CD14-positive monocyte (primary cell): Measurements from ENCODE around the gene ATG7. TPM values are rescaled to one million over a fixed set of nuclear protein-coding genes. Genes with fewer than 3 reads are reported as not detected.
A peak's percentile ranks its signal among the peaks of the same experiment; 100 is the strongest.

Source experiments
- DNase-seq, 3 donors: peaks; one replicate each; pipeline ENCODE4 v3.0.0-alpha.2; 2011 to 2022
- H2AFZ ChIP-seq: 2 replicates; pipeline ENCODE4 v1.6.0; 2012; ENCODE audit warnings: mild to moderate bottlenecking, low read depth, low read length, inconsistent platforms; ENCODE audit not compliant: insufficient read depth, poor library complexity, severe bottlenecking
- H3K27ac ChIP-seq, 2 donors: 1 replicate in 1 of 2; 2 replicates in 1 of 2; pipeline ENCODE4 v1.5.1; 2012 to 2013; ENCODE audit warnings: low read length in 2 of 2, control low read depth in 1 of 2, inconsistent platforms in 1 of 2, low read depth in 1 of 2, mild to moderate bottlenecking in 1 of 2
- H3K27me3 ChIP-seq, 2 donors: one replicate each; pipeline versions ENCODE4 v1.6.0 to v1.6.1; 2011 to 2013; ENCODE audit warnings: low read length in 2 of 2; ENCODE audit not compliant: control insufficient read depth in 2 of 2, insufficient read depth in 2 of 2
- H3K36me3 ChIP-seq, 2 donors: replicated peaks in 1 of 2; 1 replicate in 1 of 2; 2 replicates in 1 of 2; pipeline versions ENCODE4 v1.5.1 to v1.6.1; 2012 to 2013; ENCODE audit warnings: low read length in 2 of 2, control low read depth in 1 of 2, inconsistent platforms in 1 of 2, mild to moderate bottlenecking in 1 of 2; ENCODE audit not compliant: insufficient read depth in 2 of 2, control insufficient read depth in 1 of 2
- H3K4me1 ChIP-seq, 2 donors: 1 replicate in 1 of 2; 2 replicates in 1 of 2; pipeline versions ENCODE4 v1.5.1 to v1.6.1; 2012 to 2013; ENCODE audit warnings: low read length in 2 of 2, control low read depth in 1 of 2, inconsistent platforms in 1 of 2, mild to moderate bottlenecking in 1 of 2, moderate library complexity in 1 of 2; ENCODE audit not compliant: insufficient read depth in 2 of 2, control insufficient read depth in 1 of 2
- H3K4me2 ChIP-seq: replicated peaks from 2 replicates; pipeline ENCODE3; 2012; ENCODE audit warnings: low read length, moderate library complexity, mild to moderate bottlenecking; ENCODE audit not compliant: poor library complexity, severe bottlenecking; ENCODE audit errors: extremely low read depth
- H3K4me3 ChIP-seq, 3 experiments: fragments of 200-600 bp in 1 of 3; sonication (generic) in 1 of 3; replicated peaks in 1 of 3; 1 replicate in 2 of 3; 2 replicates in 1 of 3; pipeline ENCODE4 v1.5.1; 2011 to 2013; ENCODE audit warnings: low read length in 3 of 3, mild to moderate bottlenecking in 3 of 3, control low read depth in 2 of 3, low read depth in 2 of 3, inconsistent platforms in 1 of 3, moderate library complexity in 1 of 3
- H3K79me2 ChIP-seq: 2 replicates; pipeline ENCODE4 v1.6.0; 2012; ENCODE audit warnings: mild to moderate bottlenecking, control low read depth, inconsistent platforms, low read length, moderate library complexity; ENCODE audit not compliant: insufficient read depth
- H3K9ac ChIP-seq: 2 replicates; pipeline ENCODE4 v1.6.0; 2017; ENCODE audit warnings: low read length, mild to moderate bottlenecking; ENCODE audit not compliant: insufficient read depth, poor library complexity, severe bottlenecking
- H3K9me3 ChIP-seq, 2 donors: replicated peaks in 1 of 2; 1 replicate in 1 of 2; 2 replicates in 1 of 2; pipeline versions ENCODE4 v1.5.1 to v1.6.1; 2012 to 2013; ENCODE audit warnings: low read length in 2 of 2, control low read depth in 1 of 2; ENCODE audit not compliant: control insufficient read depth in 1 of 2, insufficient read depth in 1 of 2
- H4K20me1 ChIP-seq: 2 replicates; pipeline ENCODE4 v1.6.0; 2012; ENCODE audit warnings: mild to moderate bottlenecking, low read length, control low read depth, moderate library complexity; ENCODE audit not compliant: insufficient read depth
- H3K27ac Mint-ChIP-seq, 7 donors: one replicate each; pipeline ENCODE4 v1.8.0; 2020; ENCODE audit warnings: mild to moderate bottlenecking in 7 of 7, mixed read lengths in 7 of 7, moderate library complexity in 6 of 7, inconsistent platforms in 2 of 7
- H3K27me3 Mint-ChIP-seq, 3 donors: one replicate each; pipeline ENCODE4 v1.8.0; 2021 to 2022; ENCODE audit warnings: low read depth in 3 of 3, mild to moderate bottlenecking in 3 of 3, mixed read lengths in 3 of 3, moderate library complexity in 3 of 3, inconsistent platforms in 1 of 3
- H3K36me3 Mint-ChIP-seq, 2 donors: one replicate each; pipeline ENCODE4 v1.8.0; 2020; ENCODE audit warnings: mixed read lengths in 2 of 2, inconsistent platforms in 1 of 2, mild to moderate bottlenecking in 1 of 2
- H3K4me1 Mint-ChIP-seq: one replicate; pipeline ENCODE4 v1.8.0; 2020; ENCODE audit warnings: mild to moderate bottlenecking, mixed read lengths
- H3K4me3 Mint-ChIP-seq, 2 donors: one replicate each; pipeline ENCODE4 v1.8.0; 2020; ENCODE audit warnings: mild to moderate bottlenecking in 2 of 2, mixed read lengths in 2 of 2, moderate library complexity in 1 of 2
- H3K9me3 Mint-ChIP-seq, 7 donors: one replicate each; pipeline ENCODE4 v1.8.0; 2020 to 2022; ENCODE audit warnings: mixed read lengths in 7 of 7, mild to moderate bottlenecking in 6 of 7, moderate library complexity in 6 of 7, inconsistent platforms in 2 of 7
- CTCF ChIP-seq: fragments of 200-600 bp; IDR thresholded peaks from one replicate; pipeline ENCODE4 v1.8.0; 2022; ENCODE audit warnings: antibody characterized with exemption, mild to moderate bottlenecking
- WGBS: methylation state at CpG from one replicate; pipeline ENCODE4 v1.1.5; 2013; ENCODE audit warnings: missing lambda C conversion rate; ENCODE audit not compliant: insufficient coverage; 5-methylcytosine and 5-hydroxymethylcytosine counted together
- intact Hi-C, 2 donors: fragments of 100-400 bp; cut with micrococcal nuclease; formaldehyde crosslinking; loops; one replicate each; pipeline versions ENCODE4 v1.15.0 to v1.15.1; 2023
- polyA plus RNA-seq, 3 donors: library from polyadenylated mRNA; depleted of rRNA in 1 of 3; unstranded in 2 of 3; stranded (reverse) in 1 of 3; fragments of 300-500 nt in 2 of 3; fragments of >200 nt in 1 of 3; fragmentation: Illumina TruSeq in 2 of 3; gene quantifications; 1 replicate in 2 of 3; 2 replicates in 1 of 3; pipeline ENCODE4 v1.2.3, GENCODE V29; 2012 to 2021

ATG7 gene
- polyA plus RNA-seq, 3 donors, result 57.4 to 101 (median 89.7) TPM

- no peaks in the 10 kb centered on the region for H3K79me2 ChIP-seq
- H3K27ac ChIP-seq, result peak overlapping the region in 1 of 2 donors; percentile 6
- H3K4me2 ChIP-seq, result no peak overlapping the region
- DNase-seq, result no peak
- no peaks in the 10 kb centered on the region for H3K9me3 ChIP-seq
- intact Hi-C loops, result loop anchor here in 1 of 2 donors (10.0 kb wide), 1 partner anchor 431 kb away; no protein-coding TSS in a partner anchor
- H3K36me3 ChIP-seq, result peaks cover 73 to 98% of the 10 kb centered on the region in 2 donors
- H3K4me3 ChIP-seq, result no peak overlapping the region
- H3K4me1 ChIP-seq, result no peaks in the 10 kb centered on the region
- H3K27me3 ChIP-seq, result no peaks in the 10 kb centered on the region
- Mint-ChIP-seq H3K27me3 (peaks cover 0 to 2% (median 0%) of the 10 kb centered on the region in 3 donors), H3K4me1 (no peaks in the 10 kb centered on the region), H3K27ac (peak overlapping the region in 1 of 7 donors; percentile 10), H3K36me3 (peaks cover 64 to 99% of the 10 kb centered on the region in 2 donors), H3K9me3 (no peaks in the 10 kb centered on the region), H3K4me3 (no peak overlapping the region)
- no peak overlapping the region for H2AFZ ChIP-seq
- TF ChIP-seq CTCF, result no peak
- peaks cover 67% of the 10 kb centered on the region for H4K20me1 ChIP-seq
- no peak overlapping the region for H3K9ac ChIP-seq
- WGBS, result no CpG with 5 or more reads among the region's 2 CpGs
Observed at GRCh38 chr3:11373654-11374053, 101.5 kb downstream of the ATG7 start.

- Histone ChIP-seq H4K20me1 (peaks cover 68% of the 10 kb centered on the region), H3K4me2 (no peak overlapping the region), H3K27me3 (no peaks in the 10 kb centered on the region), H3K9me3 (no peaks in the 10 kb centered on the region), H3K4me1 (no peaks in the 10 kb centered on the region), H3K9ac (no peak overlapping the region), H3K36me3 (peaks cover 70 to 98% of the 10 kb centered on the region in 2 donors), H3K79me2 (no peaks in the 10 kb centered on the region), H3K4me3 (no peak overlapping the region), H2AFZ (no peak overlapping the region), H3K27ac (no peak overlapping the region)
- DNase-seq, result no peak
- peaks cover 0 to 3% (median 0%) of the 10 kb centered on the region in 3 donors for H3K27me3 Mint-ChIP-seq
- no peaks in the 10 kb centered on the region for H3K4me1 Mint-ChIP-seq
- WGBS, result 97% methylated on average over 7 of the region's 11 CpGs
- no peaks in the 10 kb centered on the region for H3K9me3 Mint-ChIP-seq
- no peak overlapping the region for H3K4me3 Mint-ChIP-seq
- intact Hi-C loops, result loop anchor here in 1 of 2 donors (10.0 kb wide), 1 partner anchor 429 kb away; no protein-coding TSS in a partner anchor
- H3K36me3 Mint-ChIP-seq, result peaks cover 67 to 97% of the 10 kb centered on the region in 2 donors
- TF ChIP-seq CTCF, result no peak
- H3K27ac Mint-ChIP-seq, result no peak overlapping the region
Observed at GRCh38 chr3:11375333-11376088, 103.3 kb downstream of the ATG7 start.
